Brain microvascular endothelial cell (primary cell): ENCODE measurements around the gene SEMA6B.

Experiments used
- DNase-seq: peaks from one replicate; pipeline ENCODE4 v3.0.0-alpha.2; 2020
- H3K27ac ChIP-seq: fragments of 250-450 bp; sonication (Bioruptor Pico); 2 replicates; pipeline ENCODE4 v1.5.1; 2020; ENCODE audit warnings: mild to moderate bottlenecking, moderate library complexity
- H3K27me3 ChIP-seq: fragments of 250-450 bp; sonication (Bioruptor Pico); replicated peaks from 2 replicates; pipeline ENCODE4 v1.5.1; 2020; ENCODE audit warnings: mild to moderate bottlenecking
- H3K36me3 ChIP-seq: fragments of 250-450 bp; sonication (Bioruptor Pico); replicated peaks from 2 replicates; pipeline ENCODE4 v1.5.1; 2020; ENCODE audit warnings: mild to moderate bottlenecking
- H3K4me3 ChIP-seq: 2 replicates; pipeline ENCODE4 v1.5.1; 2011; ENCODE audit warnings: low read depth, mild to moderate bottlenecking, control low read depth, low read length, moderate library complexity
- in situ Hi-C: cut with HindIII; loops from 2 replicates; pipeline ENCODE4 v1.10.0; 2017; ENCODE audit warnings: low sequenced_read_pairs, low pct_ligation_motif_present
- TF ChIP-seq, protein P1 (sequence below): IDR thresholded peaks from 2 replicates; pipeline ENCODE4 v1.5.1; 2011; ENCODE audit warnings: low read depth, mild to moderate bottlenecking, moderate library complexity, low read length, control low read depth, inconsistent platforms; ENCODE audit errors: missing control alignments

The SEMA6B gene

DNA sequence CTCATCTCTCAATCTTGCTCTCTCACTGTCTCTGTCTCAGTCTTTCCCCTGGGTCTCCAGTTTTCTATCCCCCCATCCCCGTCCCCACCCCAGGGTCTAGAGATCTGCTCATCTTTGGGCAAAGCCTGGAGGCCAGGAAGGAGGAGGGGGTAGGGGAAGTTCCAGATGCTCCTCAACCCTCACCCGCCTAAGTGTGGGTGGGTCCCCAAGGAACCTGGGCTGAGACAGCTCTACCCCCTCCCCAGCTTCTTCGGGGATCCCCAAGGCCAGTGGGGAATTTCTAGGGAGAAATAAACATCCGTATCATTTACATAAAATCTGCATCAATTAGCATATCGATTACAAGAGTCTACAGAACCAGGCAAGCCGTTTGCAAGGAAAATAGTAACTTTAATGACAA is 31.8 kb upstream of the SEMA6B start:
- Histone ChIP-seq H3K4me3 (no peak overlapping the region), H3K36me3 (no peaks in the 10 kb centered on the region), H3K27ac (no peak overlapping the region), H3K27me3 (peaks cover 3% of the 10 kb centered on the region)
- in situ Hi-C loops = no loop called here
- no peak for DNase-seq
- TF ChIP-seq, protein P1, sequence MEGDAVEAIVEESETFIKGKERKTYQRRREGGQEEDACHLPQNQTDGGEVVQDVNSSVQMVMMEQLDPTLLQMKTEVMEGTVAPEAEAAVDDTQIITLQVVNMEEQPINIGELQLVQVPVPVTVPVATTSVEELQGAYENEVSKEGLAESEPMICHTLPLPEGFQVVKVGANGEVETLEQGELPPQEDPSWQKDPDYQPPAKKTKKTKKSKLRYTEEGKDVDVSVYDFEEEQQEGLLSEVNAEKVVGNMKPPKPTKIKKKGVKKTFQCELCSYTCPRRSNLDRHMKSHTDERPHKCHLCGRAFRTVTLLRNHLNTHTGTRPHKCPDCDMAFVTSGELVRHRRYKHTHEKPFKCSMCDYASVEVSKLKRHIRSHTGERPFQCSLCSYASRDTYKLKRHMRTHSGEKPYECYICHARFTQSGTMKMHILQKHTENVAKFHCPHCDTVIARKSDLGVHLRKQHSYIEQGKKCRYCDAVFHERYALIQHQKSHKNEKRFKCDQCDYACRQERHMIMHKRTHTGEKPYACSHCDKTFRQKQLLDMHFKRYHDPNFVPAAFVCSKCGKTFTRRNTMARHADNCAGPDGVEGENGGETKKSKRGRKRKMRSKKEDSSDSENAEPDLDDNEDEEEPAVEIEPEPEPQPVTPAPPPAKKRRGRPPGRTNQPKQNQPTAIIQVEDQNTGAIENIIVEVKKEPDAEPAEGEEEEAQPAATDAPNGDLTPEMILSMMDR = no peak

DNA sequence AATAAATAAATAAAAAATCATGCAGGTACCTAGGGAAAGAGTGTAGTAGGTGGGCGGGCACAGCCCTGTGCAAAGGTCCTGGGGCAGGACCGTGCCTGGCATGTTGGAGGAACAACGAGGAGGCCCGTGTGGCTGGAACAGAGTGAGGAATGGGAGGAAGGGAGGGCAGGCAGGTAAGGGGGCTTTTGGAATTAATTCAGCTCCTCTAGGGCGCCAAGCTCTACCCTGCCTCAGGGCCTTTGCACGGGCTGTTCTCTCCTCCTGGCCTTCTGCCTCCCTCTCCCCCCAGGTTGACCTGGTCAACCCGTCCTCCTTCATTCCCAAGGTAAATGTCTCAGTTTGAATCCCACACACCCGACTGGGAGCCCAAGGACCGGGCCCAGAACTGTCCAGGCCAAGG is 31.1 kb upstream of the SEMA6B start:
- Histone ChIP-seq H3K36me3 (no peaks in the 10 kb centered on the region), H3K27ac (no peak overlapping the region), H3K4me3 (no peak overlapping the region), H3K27me3 (peaks cover 3% of the 10 kb centered on the region)
- in situ Hi-C loops = no loop called here
- DNase-seq = no peak
- TF ChIP-seq, protein P1 = no peak

DNA sequence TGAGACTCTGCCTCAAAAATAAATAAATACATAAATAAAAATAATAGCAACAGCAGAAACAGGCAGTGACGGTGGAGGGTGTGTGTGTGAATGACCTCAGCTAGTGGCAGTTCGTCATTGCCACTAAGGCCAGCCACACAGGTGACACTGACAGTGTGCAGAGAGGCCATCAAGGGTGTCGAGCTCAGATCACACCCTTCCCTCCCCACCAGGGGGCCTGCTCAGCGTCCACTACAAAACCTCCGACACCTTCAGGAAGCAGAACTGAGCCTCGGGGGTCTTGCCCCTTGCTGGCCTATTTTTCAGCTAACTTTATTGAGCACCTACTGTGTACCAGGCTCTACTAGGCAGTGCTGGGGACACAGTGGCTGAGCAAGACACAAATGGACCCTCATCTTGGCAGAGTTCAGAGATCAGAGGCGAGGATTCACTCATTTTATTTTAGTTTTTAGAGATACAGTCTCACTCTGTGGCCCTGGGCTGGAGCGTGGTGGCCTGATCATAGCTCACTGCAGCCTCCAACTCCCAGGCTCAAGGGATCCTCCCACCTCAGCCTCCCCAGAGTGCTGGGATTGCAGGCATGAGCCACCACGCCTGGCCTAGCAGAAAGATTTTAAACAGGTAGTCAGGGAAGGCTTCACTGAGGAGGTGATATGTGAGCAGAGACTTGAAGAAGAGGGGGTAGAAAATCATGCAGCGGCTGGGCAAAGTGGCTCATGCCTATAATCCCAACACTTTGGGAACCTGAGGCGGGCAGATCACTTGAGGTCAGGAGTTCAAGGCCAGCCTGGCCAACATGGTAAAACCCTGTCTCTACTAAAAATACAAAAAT is 30.3 kb upstream of the SEMA6B start:
- no peak for DNase-seq
- TF ChIP-seq, protein P1 = peak; percentile 73
- no peak overlapping the region for H3K4me3 ChIP-seq
- peaks cover 10% of the 10 kb centered on the region for H3K27me3 ChIP-seq
- H3K36me3 ChIP-seq = no peaks in the 10 kb centered on the region
- H3K27ac ChIP-seq = no peak overlapping the region
- in situ Hi-C loops = no loop called here

DNA sequence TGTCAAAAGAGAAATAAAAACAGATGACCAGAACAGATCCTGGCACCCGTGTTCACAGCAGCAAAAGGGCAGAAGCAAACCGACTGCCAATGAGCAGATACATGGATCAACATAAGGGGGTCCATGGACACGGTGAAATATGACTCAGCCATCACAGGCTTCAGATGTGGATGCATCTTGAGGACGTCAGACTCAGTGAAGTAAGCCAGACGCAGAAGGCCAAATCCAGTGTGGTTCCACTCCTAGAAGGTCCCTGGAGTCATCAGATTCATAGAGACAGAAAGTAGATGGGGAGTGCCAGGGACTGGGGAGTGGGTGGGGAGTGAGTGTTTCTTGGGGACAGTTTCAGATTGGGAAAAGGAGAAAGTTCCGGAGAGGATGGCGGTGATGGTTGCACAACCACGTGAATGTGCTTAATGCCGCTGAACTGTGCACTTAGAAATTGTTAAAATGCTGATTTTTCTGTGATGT is 28.8 kb upstream of the SEMA6B start:
- no peak overlapping the region for H3K27ac ChIP-seq
- H3K4me3 ChIP-seq = no peak overlapping the region
- TF ChIP-seq, protein P1 = no peak
- H3K36me3 ChIP-seq = no peaks in the 10 kb centered on the region
- peaks cover 16% of the 10 kb centered on the region for H3K27me3 ChIP-seq
- peak; percentile 6 for DNase-seq
- in situ Hi-C loops = no loop called here

DNA sequence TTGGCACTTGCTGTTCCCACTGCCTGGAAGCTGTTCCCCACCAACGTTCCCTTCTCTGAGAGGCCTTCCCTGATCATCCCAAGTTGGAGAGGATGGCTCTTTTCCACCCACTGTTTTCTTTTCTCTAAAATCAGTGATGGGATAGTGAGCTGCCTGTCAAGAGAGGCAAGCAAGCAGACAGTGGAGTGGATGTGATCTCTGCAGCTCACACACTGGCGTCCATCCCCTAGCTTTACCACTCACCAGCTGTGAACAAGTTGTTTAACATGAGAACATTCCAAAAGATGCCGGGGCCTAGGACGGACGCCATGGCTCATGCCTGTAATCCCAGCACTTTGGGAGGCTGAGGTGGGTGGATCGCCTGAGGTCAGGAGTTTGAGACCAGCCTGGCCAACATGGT is 28.0 kb upstream of the SEMA6B start:
- TF ChIP-seq, protein P1 = no peak
- Histone ChIP-seq H3K36me3 (no peaks in the 10 kb centered on the region), H3K27me3 (peaks cover 16% of the 10 kb centered on the region), H3K27ac (no peak overlapping the region), H3K4me3 (no peak overlapping the region)
- DNase-seq = no peak
- in situ Hi-C loops = no loop called here

DNA sequence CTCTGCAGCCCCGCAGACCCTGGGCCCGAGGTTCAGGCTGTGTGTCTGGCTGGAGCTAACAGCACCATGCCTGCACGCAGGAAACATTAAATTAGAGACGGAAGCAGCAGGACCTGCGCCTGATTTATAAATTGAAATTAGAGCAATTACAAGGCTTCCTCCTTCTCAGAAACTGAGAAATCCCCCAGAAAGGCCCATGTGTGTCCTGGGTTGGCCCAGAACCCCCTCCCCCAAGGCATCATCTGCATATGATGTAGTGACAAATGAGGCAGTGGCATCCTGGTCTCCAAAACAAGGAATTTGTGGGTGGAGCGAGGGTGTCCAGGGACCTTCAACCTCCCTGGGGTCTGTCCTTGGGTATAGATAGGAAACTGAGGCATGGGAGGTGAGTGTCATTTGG is 27.2 kb upstream of the SEMA6B start:
- no peak for DNase-seq
- no peaks in the 10 kb centered on the region for H3K36me3 ChIP-seq
- H3K27ac ChIP-seq = no peak overlapping the region
- H3K27me3 ChIP-seq = peaks cover 20% of the 10 kb centered on the region
- in situ Hi-C loops = no loop called here
- TF ChIP-seq, protein P1 = no peak
- no peak overlapping the region for H3K4me3 ChIP-seq
